Glutamatergic neuron (in vitro differentiated cells): ENCODE data around the gene ARHGAP1. TPM values are rescaled to one million over a fixed set of nuclear protein-coding genes. Genes with fewer than 3 reads are reported as not detected.
A peak's percentile ranks its signal among the peaks of the same experiment; 100 is the strongest.

Experiments used
- DNase-seq: peaks from one replicate; pipeline ENCODE4 v3.0.0; 2022
- H3K27ac Mint-ChIP-seq: one replicate; pipeline ENCODE4 v1.8.0; 2020; ENCODE audit warnings: mild to moderate bottlenecking, mixed read lengths, inconsistent platforms; ENCODE audit not compliant: unreplicated experiment
- H3K27me3 Mint-ChIP-seq: one replicate; pipeline ENCODE4 v1.8.0; 2020; ENCODE audit warnings: mild to moderate bottlenecking, moderate library complexity, mixed read lengths, inconsistent platforms; ENCODE audit not compliant: unreplicated experiment
- H3K36me3 Mint-ChIP-seq: one replicate; pipeline ENCODE4 v1.8.0; 2020; ENCODE audit warnings: mild to moderate bottlenecking, mixed read lengths, inconsistent platforms; ENCODE audit not compliant: unreplicated experiment
- H3K4me1 Mint-ChIP-seq: one replicate; pipeline ENCODE4 v1.8.0; 2020; ENCODE audit warnings: mild to moderate bottlenecking, low read depth, mixed read lengths, inconsistent platforms; ENCODE audit not compliant: unreplicated experiment
- H3K4me3 Mint-ChIP-seq: one replicate; pipeline ENCODE4 v1.8.0; 2020; ENCODE audit warnings: mild to moderate bottlenecking, mixed read lengths, inconsistent platforms; ENCODE audit not compliant: unreplicated experiment
- H3K9me3 Mint-ChIP-seq: one replicate; pipeline ENCODE4 v1.8.0; 2020; ENCODE audit warnings: mild to moderate bottlenecking, moderate library complexity, mixed read lengths, inconsistent platforms; ENCODE audit not compliant: unreplicated experiment
- CTCF ChIP-seq: fragments of 200-600 bp; sonication (generic); IDR thresholded peaks from one replicate; pipeline ENCODE4 v1.5.0; 2021; ENCODE audit not compliant: partially characterized antibody, unreplicated experiment
- total RNA-seq: library from RNA; stranded (reverse); fragmentation: NEBNext Ultra II Directional; extraction: Animal tissue kit (Norgen Biotek cat#: 25700); gene quantifications from one replicate; pipeline ENCODE4 v1.2.1, GENCODE V29; 2021; ENCODE audit not compliant: unreplicated experiment

Gene ARHGAP1
- total RNA-seq, 1 donor from 2014 or later: 38.4 TPM

- Mint-ChIP-seq H3K9me3 (peaks cover 2% of the 10 kb centered on the region), H3K27me3 (peaks cover 4% of the 10 kb centered on the region), H3K27ac (peak overlapping the region; percentile 45), H3K4me1 (peaks cover 7% of the 10 kb centered on the region), H3K4me3 (peak overlapping the region; percentile 15), H3K36me3 (no peaks in the 10 kb centered on the region)
- TF ChIP-seq CTCF: no peak
- peak; percentile 46 for DNase-seq
Measured at GRCh38 chr11:46666516-46666915, 33.9 kb downstream of the ARHGAP1 start.

GRCh38 chr11:46665356-46665755 lies 35.1 kb downstream of the ARHGAP1 start:
- H3K4me3 Mint-ChIP-seq: no peak overlapping the region
- no peak for DNase-seq
- peaks cover 2% of the 10 kb centered on the region for H3K9me3 Mint-ChIP-seq
- H3K27me3 Mint-ChIP-seq: no peaks in the 10 kb centered on the region
- no peak for TF ChIP-seq CTCF
- no peak overlapping the region for H3K27ac Mint-ChIP-seq
- H3K36me3 Mint-ChIP-seq: no peaks in the 10 kb centered on the region
- H3K4me1 Mint-ChIP-seq: peaks cover 7% of the 10 kb centered on the region

GRCh38 chr11:46664612-46665011 lies 35.8 kb downstream of the ARHGAP1 start:
- no peak overlapping the region for H3K4me3 Mint-ChIP-seq
- H3K4me1 Mint-ChIP-seq: peaks cover 7% of the 10 kb centered on the region
- no peak for DNase-seq
- H3K9me3 Mint-ChIP-seq: peaks cover 2% of the 10 kb centered on the region
- H3K36me3 Mint-ChIP-seq: peaks cover 4% of the 10 kb centered on the region
- TF ChIP-seq CTCF: no peak
- no peak overlapping the region for H3K27ac Mint-ChIP-seq
- H3K27me3 Mint-ChIP-seq: no peaks in the 10 kb centered on the region

- Mint-ChIP-seq H3K4me1 (peaks cover 7% of the 10 kb centered on the region), H3K4me3 (no peak overlapping the region), H3K27ac (peak overlapping the region; percentile 39), H3K9me3 (peaks cover 2% of the 10 kb centered on the region), H3K36me3 (peaks cover 4% of the 10 kb centered on the region), H3K27me3 (no peaks in the 10 kb centered on the region)
- TF ChIP-seq CTCF: no peak
- no peak for DNase-seq
Measured at GRCh38 chr11:46663277-46663940, 37.0 kb downstream of the ARHGAP1 start.

- Mint-ChIP-seq H3K27ac (no peak overlapping the region), H3K4me3 (no peak overlapping the region), H3K9me3 (peaks cover 2% of the 10 kb centered on the region), H3K27me3 (no peaks in the 10 kb centered on the region), H3K4me1 (peaks cover 7% of the 10 kb centered on the region), H3K36me3 (peaks cover 4% of the 10 kb centered on the region)
- no peak for DNase-seq
- no peak for TF ChIP-seq CTCF
Measured at GRCh38 chr11:46662366-46662765, 38.1 kb downstream of the ARHGAP1 start.
